Brain microvascular endothelial cell (primary cell): ENCODE measurements around the gene ABCF3.

Experiments used
- DNase-seq: peaks from one replicate; pipeline ENCODE4 v3.0.0-alpha.2; 2020
- H3K27ac ChIP-seq: fragments of 250-450 bp; sonication (Bioruptor Pico); 2 replicates; pipeline ENCODE4 v1.5.1; 2020; ENCODE audit warnings: mild to moderate bottlenecking, moderate library complexity
- H3K27me3 ChIP-seq: fragments of 250-450 bp; sonication (Bioruptor Pico); replicated peaks from 2 replicates; pipeline ENCODE4 v1.5.1; 2020; ENCODE audit warnings: mild to moderate bottlenecking
- H3K36me3 ChIP-seq: fragments of 250-450 bp; sonication (Bioruptor Pico); replicated peaks from 2 replicates; pipeline ENCODE4 v1.5.1; 2020; ENCODE audit warnings: mild to moderate bottlenecking
- H3K4me3 ChIP-seq: 2 replicates; pipeline ENCODE4 v1.5.1; 2011; ENCODE audit warnings: low read depth, mild to moderate bottlenecking, control low read depth, low read length, moderate library complexity
- in situ Hi-C: cut with HindIII; loops from 2 replicates; pipeline ENCODE4 v1.10.0; 2017; ENCODE audit warnings: low sequenced_read_pairs, low pct_ligation_motif_present
- TF ChIP-seq, protein P1 (sequence below): IDR thresholded peaks from 2 replicates; pipeline ENCODE4 v1.5.1; 2011; ENCODE audit warnings: low read depth, mild to moderate bottlenecking, moderate library complexity, low read length, control low read depth, inconsistent platforms; ENCODE audit errors: missing control alignments

The ABCF3 gene

GRCh38 chr3:184164648-184165330 lies 21.2 kb upstream of the ABCF3 start:
- Histone ChIP-seq H3K27me3 (no peaks in the 10 kb centered on the region), H3K4me3 (no peak overlapping the region), H3K27ac (no peak overlapping the region), H3K36me3 (peaks cover 61% of the 10 kb centered on the region)
- TF ChIP-seq, protein P1, sequence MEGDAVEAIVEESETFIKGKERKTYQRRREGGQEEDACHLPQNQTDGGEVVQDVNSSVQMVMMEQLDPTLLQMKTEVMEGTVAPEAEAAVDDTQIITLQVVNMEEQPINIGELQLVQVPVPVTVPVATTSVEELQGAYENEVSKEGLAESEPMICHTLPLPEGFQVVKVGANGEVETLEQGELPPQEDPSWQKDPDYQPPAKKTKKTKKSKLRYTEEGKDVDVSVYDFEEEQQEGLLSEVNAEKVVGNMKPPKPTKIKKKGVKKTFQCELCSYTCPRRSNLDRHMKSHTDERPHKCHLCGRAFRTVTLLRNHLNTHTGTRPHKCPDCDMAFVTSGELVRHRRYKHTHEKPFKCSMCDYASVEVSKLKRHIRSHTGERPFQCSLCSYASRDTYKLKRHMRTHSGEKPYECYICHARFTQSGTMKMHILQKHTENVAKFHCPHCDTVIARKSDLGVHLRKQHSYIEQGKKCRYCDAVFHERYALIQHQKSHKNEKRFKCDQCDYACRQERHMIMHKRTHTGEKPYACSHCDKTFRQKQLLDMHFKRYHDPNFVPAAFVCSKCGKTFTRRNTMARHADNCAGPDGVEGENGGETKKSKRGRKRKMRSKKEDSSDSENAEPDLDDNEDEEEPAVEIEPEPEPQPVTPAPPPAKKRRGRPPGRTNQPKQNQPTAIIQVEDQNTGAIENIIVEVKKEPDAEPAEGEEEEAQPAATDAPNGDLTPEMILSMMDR = no peak
- DNase-seq = no peak
- in situ Hi-C loops = no loop called here

- Histone ChIP-seq H3K27ac (no peak overlapping the region), H3K27me3 (no peaks in the 10 kb centered on the region), H3K36me3 (peaks cover 68% of the 10 kb centered on the region), H3K4me3 (no peak overlapping the region)
- DNase-seq = no peak
- in situ Hi-C loops = no loop called here
- TF ChIP-seq, protein P1 = no peak
These were observed 20.5 kb upstream of the ABCF3 start for GRCh38 chr3:184165543-184165942.

DNA sequence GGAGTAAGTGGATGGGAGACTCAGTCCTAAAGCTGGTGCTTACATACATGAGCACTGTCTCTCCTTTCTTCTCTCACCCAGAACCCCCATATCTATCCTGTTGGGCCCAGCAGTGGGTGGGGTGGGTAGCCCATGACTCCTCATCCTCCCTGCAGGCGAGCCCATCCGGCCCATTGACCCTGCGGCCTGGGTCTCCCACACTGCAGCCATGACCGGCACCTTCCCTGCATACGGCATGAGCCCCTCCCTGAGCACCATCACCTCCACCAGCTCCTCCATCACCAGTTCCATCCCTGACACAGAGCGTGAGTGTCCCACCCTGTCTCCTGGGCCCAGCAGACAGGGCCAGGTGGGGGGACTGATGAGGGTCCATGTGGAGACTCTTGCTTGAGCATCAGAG lies 19.3 kb upstream of the ABCF3 start:
- TF ChIP-seq, protein P1 = no peak
- H3K36me3 ChIP-seq = peaks cover 78% of the 10 kb centered on the region
- no peaks in the 10 kb centered on the region for H3K27me3 ChIP-seq
- no peak overlapping the region for H3K27ac ChIP-seq
- in situ Hi-C loops = no loop called here
- H3K4me3 ChIP-seq = no peak overlapping the region
- no peak for DNase-seq

GRCh38 chr3:184167786-184168185 lies 18.2 kb upstream of the ABCF3 start:
- no peak overlapping the region for H3K4me3 ChIP-seq
- in situ Hi-C loops = no loop called here
- H3K36me3 ChIP-seq = peaks cover 82% of the 10 kb centered on the region
- DNase-seq = no peak
- H3K27ac ChIP-seq = peak overlapping the region; percentile 95
- no peaks in the 10 kb centered on the region for H3K27me3 ChIP-seq
- TF ChIP-seq, protein P1 = no peak

DNA sequence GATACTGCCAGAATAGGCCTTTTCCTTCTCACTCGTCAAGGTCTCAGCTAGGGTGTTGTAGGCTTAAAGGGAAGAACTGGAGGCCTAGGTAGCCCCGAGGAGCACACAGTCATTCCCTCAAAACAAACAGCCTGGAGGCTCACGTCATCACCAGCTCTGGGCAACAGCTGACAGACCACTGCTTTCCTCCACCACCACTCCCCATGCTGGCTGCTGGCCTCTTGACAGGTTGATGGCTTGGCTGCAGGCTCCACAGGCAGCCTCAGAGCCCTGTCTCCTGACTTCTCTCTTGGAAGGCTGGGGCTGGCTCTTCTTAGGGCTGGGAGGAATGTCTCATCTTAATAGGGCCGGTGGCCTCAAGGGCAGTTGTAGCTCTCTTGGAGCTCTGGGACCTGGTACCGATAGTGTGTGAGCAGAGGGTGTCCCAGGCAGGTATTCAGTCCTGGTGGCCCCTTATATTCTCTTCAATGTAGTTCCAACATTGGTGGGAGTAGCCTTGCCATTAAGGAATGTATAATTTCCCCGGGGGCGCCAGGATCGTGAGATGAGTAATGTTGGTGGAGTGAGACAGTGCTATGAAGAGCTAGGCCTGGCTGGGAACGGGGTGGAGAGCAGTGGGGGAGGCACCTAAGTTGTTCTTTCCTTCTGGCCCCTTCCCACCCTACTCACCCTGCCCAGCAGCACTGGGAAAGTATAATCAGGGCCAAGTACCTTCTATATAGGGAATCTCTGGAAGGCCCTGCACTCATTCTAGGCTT lies 17.5 kb upstream of the ABCF3 start:
- Histone ChIP-seq H3K4me3 (no peak overlapping the region), H3K27ac (peak overlapping the region; percentile 95), H3K27me3 (no peaks in the 10 kb centered on the region), H3K36me3 (peaks cover 75% of the 10 kb centered on the region)
- DNase-seq = peak; percentile 77
- TF ChIP-seq, protein P1 = no peak
- in situ Hi-C loops = no loop called here
